Naive thymus-derived CD4-positive, alpha-beta T cell (primary cell): Measurements from ENCODE around the gene BMP7. TPM values are rescaled to one million over a fixed set of nuclear protein-coding genes. Genes with fewer than 3 reads are reported as not detected.

Source experiments
- ATAC-seq: fragments of 150-1000 bp; cut with Tn5 transposase; 2 replicates; pipeline ENCODE4 v1.10.0; 2021; ENCODE audit warnings: mild to moderate bottlenecking, moderate library complexity
- CTCF ChIA-PET: fragments of 350-600 bp; sonication (Branson Sonifier 250); formaldehyde crosslinking; loops from one replicate; lab custom pipeline; 2021; ENCODE audit warnings: antibody characterized with exemption; lab: Charles Lee
- POLR2A ChIA-PET: fragments of 350-600 bp; sonication (Branson Sonifier 250); formaldehyde crosslinking; loops from one replicate; lab custom pipeline; 2021; ENCODE audit warnings: antibody characterized with exemption, inconsistent platforms; lab: Charles Lee
- DNase-seq, 9 donors: peaks; one replicate each; pipeline versions ENCODE4 v3.0.0 to v3.0.0-alpha.2; 2020 to 2022; ENCODE audit warnings: mixed read lengths in 1 of 9
- H3K27ac ChIP-seq: one replicate; pipeline ENCODE4 v1.7.0; 2013; ENCODE audit warnings: mild to moderate bottlenecking, low read depth, low read length, moderate library complexity
- H3K27me3 ChIP-seq, 2 donors: one replicate each; pipeline ENCODE4 v1.7.0; 2013; ENCODE audit warnings: low read length in 2 of 2, mild to moderate bottlenecking in 2 of 2, moderate library complexity in 2 of 2; ENCODE audit not compliant: control insufficient read depth in 2 of 2, insufficient read depth in 2 of 2
- H3K36me3 ChIP-seq, 3 experiments: 1 replicate in 2 of 3; 2 replicates in 1 of 3; pipeline ENCODE4 v1.7.0; 2013; ENCODE audit warnings: low read length in 3 of 3, mild to moderate bottlenecking in 3 of 3, moderate library complexity in 1 of 3; ENCODE audit not compliant: insufficient read depth in 3 of 3, control insufficient read depth in 2 of 3
- H3K4me1 ChIP-seq, 2 donors: one replicate each; pipeline ENCODE4 v1.7.0; 2013; ENCODE audit warnings: low read length in 2 of 2, mild to moderate bottlenecking in 2 of 2, moderate library complexity in 1 of 2; ENCODE audit not compliant: control insufficient read depth in 2 of 2, insufficient read depth in 2 of 2
- H3K4me3 ChIP-seq: 2 replicates; pipeline ENCODE4 v1.7.0; 2013; ENCODE audit warnings: mild to moderate bottlenecking, low read length
- H3K9me3 ChIP-seq, 3 experiments: 1 replicate in 2 of 3; 2 replicates in 1 of 3; pipeline ENCODE4 v1.7.0; 2013; ENCODE audit warnings: low read length in 3 of 3; ENCODE audit not compliant: control insufficient read depth in 2 of 3
- H3K27ac Mint-ChIP-seq, 9 donors: one replicate each; pipeline ENCODE4 v1.8.0; 2020 to 2022; ENCODE audit warnings: mixed read lengths in 9 of 9, mild to moderate bottlenecking in 8 of 9, moderate library complexity in 5 of 9, inconsistent platforms in 2 of 9
- H3K27me3 Mint-ChIP-seq, 5 donors: one replicate each; pipeline ENCODE4 v1.8.0; 2021 to 2022; ENCODE audit warnings: mixed read lengths in 5 of 5, mild to moderate bottlenecking in 1 of 5
- H3K36me3 Mint-ChIP-seq, 5 donors: one replicate each; pipeline ENCODE4 v1.8.0; 2020 to 2022; ENCODE audit warnings: mixed read lengths in 5 of 5, mild to moderate bottlenecking in 3 of 5, inconsistent platforms in 1 of 5
- H3K4me1 Mint-ChIP-seq, 7 donors: one replicate each; pipeline ENCODE4 v1.8.0; 2020 to 2022; ENCODE audit warnings: mixed read lengths in 7 of 7, mild to moderate bottlenecking in 3 of 7, inconsistent platforms in 1 of 7
- H3K4me3 Mint-ChIP-seq, 10 donors: one replicate each; pipeline ENCODE4 v1.8.0; 2020 to 2022; ENCODE audit warnings: mild to moderate bottlenecking in 10 of 10, mixed read lengths in 10 of 10, moderate library complexity in 6 of 10, inconsistent platforms in 2 of 10
- H3K9me3 Mint-ChIP-seq, 11 donors: one replicate each; pipeline ENCODE4 v1.8.0; 2020 to 2022; ENCODE audit warnings: mixed read lengths in 11 of 11, mild to moderate bottlenecking in 4 of 11, inconsistent platforms in 1 of 11, moderate library complexity in 1 of 11
- intact Hi-C, 2 donors: fragments of 100-400 bp; cut with micrococcal nuclease; formaldehyde crosslinking; loops; one replicate each; pipeline ENCODE4 v1.15.1; 2023
- polyA plus RNA-seq, 2 donors: library from polyadenylated mRNA; unstranded; fragments of 300-500 nt; fragmentation: Illumina TruSeq; gene quantifications; one replicate each; pipeline ENCODE4 v1.2.3, GENCODE V29; 2021
- total RNA-seq, 6 experiments: library from RNA in 5 of 6; stranded (reverse) in 5 of 6; gene quantifications; 1 replicate in 5 of 6; 2 replicates in 1 of 6; pipeline ENCODE4 v1.2.3 and lab custom pipeline; 2021 to 2026

The BMP7 gene
- total and polyA plus RNA-seq, 7 experiments from 2014 or later: not detected

GRCh38 chr20:57288651-57289277, 22.3 kb upstream of the BMP7 start:
- H3K27me3 ChIP-seq: no peaks in the 10 kb centered on the region
- DNase-seq (no peak), ATAC-seq (no peak)
- H3K36me3 Mint-ChIP-seq: no peaks in the 10 kb centered on the region
- H3K36me3 ChIP-seq: no peaks in the 10 kb centered on the region
- no peak overlapping the region for H3K4me3 ChIP-seq
- H3K9me3 ChIP-seq: no peaks in the 10 kb centered on the region
- peaks cover 40 to 77% (median 57%) of the 10 kb centered on the region in 5 donors for H3K27me3 Mint-ChIP-seq
- no peaks in the 10 kb centered on the region for H3K4me1 ChIP-seq
- H3K27ac Mint-ChIP-seq: no peak overlapping the region
- CTCF ChIA-PET: no interaction called here
- H3K27ac ChIP-seq: no peak overlapping the region
- peaks cover 0 to 3% (median 0%) of the 10 kb centered on the region in 7 donors for H3K4me1 Mint-ChIP-seq
- H3K4me3 Mint-ChIP-seq: no peak overlapping the region
- peaks cover 0 to 2% (median 0%) of the 10 kb centered on the region in 11 donors for H3K9me3 Mint-ChIP-seq
- POLR2A ChIA-PET: no interaction called here
- intact Hi-C loops: no loop called here

DNA sequence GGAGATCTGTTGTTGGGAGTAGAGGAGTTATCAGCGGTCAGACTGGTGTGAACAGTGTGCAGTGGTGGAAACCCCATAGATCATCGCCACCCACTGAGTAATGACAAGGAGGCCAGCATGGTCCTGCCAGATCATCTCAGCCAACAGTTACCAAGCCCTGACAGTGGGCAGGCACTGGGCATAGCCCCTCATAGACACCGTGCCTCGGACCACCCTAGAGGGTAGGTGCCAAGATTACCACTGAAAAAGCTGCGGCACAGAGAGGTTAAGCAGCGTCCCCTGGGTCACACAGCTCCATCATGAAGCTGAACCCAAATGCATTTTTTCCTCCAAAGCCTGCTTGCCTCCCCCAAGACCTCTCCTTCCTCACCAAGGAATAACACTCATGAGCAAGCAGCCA, 21.5 kb upstream of the BMP7 start:
- intact Hi-C loops: no loop called here
- no peak overlapping the region for H3K4me3 ChIP-seq
- H3K27ac ChIP-seq: no peak overlapping the region
- ChIA-PET POLR2A (no interaction called here), CTCF (no interaction called here)
- H3K27me3 ChIP-seq: no peaks in the 10 kb centered on the region
- Mint-ChIP-seq H3K27me3 (peaks cover 45 to 82% (median 54%) of the 10 kb centered on the region in 5 donors), H3K27ac (no peak overlapping the region), H3K36me3 (no peaks in the 10 kb centered on the region), H3K4me1 (peaks cover 0 to 3% (median 0%) of the 10 kb centered on the region in 7 donors), H3K9me3 (peaks cover 0 to 2% (median 0%) of the 10 kb centered on the region in 11 donors), H3K4me3 (peak overlapping the region in 1 of 10 donors; percentile 7)
- H3K9me3 ChIP-seq: no peaks in the 10 kb centered on the region
- no peaks in the 10 kb centered on the region for H3K36me3 ChIP-seq
- no peaks in the 10 kb centered on the region for H3K4me1 ChIP-seq
- DNase-seq (no peak), ATAC-seq (no peak)

DNA sequence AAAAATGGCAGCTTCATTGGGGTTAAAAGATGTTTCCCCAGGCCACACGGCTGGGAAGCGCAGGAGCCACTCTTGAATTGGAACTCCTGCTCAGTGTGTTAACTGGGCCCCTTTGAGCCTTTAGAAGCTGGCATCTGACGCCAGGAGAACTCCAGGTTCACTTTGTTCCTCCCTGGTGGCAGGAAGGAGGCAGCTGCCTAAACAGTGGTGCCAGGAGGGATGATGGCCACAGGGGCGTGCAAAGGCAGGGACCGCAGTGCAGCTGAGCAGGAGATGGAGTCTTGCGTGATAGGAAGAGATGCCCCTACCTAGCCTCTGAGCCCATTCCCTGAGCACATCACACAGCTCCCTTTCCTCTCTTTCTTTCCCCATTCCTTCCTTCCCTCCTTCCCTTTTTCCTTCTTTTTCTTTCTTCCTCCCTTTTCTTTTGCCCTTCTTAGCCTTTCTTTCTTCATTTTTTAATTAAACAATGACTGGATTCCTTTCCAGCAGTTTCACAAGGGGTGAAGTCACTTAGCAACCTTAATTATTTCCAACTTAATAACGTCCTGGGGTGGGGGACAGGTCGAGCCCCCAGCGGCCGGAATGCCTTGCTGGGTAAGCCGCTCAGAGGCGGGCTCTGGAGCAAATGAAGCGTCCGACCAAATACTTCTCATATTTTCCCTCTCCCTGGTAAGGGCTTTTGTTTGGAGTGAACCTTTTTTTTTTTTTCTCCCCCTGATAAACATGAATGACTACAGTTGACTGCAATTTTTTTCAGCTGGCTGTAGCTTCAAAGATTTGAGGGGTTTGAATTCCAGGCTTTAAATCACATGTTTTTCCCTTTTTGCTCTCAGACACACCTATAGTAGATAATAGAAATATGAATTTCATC, 20.8 kb upstream of the BMP7 start:
- POLR2A ChIA-PET: no interaction called here
- Mint-ChIP-seq H3K9me3 (peaks cover 0 to 2% (median 0%) of the 10 kb centered on the region in 11 donors), H3K36me3 (no peaks in the 10 kb centered on the region), H3K27ac (no peak overlapping the region), H3K4me1 (peaks cover 0 to 3% (median 0%) of the 10 kb centered on the region in 7 donors), H3K27me3 (peaks cover 48 to 80% (median 58%) of the 10 kb centered on the region in 5 donors), H3K4me3 (no peak overlapping the region)
- no peaks in the 10 kb centered on the region for H3K9me3 ChIP-seq
- no peaks in the 10 kb centered on the region for H3K36me3 ChIP-seq
- no peak overlapping the region for H3K27ac ChIP-seq
- H3K27me3 ChIP-seq: no peaks in the 10 kb centered on the region
- ATAC-seq: no peak
- no peaks in the 10 kb centered on the region for H3K4me1 ChIP-seq
- intact Hi-C loops: no loop called here
- H3K4me3 ChIP-seq: no peak overlapping the region
- CTCF ChIA-PET: no interaction called here
- no peak for DNase-seq

GRCh38 chr20:57283860-57284259, 17.4 kb upstream of the BMP7 start:
- Mint-ChIP-seq H3K4me1 (peaks cover 0 to 3% (median 0%) of the 10 kb centered on the region in 7 donors), H3K27me3 (peaks cover 41 to 61% (median 49%) of the 10 kb centered on the region in 5 donors), H3K4me3 (no peak overlapping the region), H3K27ac (no peak overlapping the region), H3K36me3 (no peaks in the 10 kb centered on the region), H3K9me3 (no peaks in the 10 kb centered on the region)
- Histone ChIP-seq H3K4me3 (no peak overlapping the region), H3K36me3 (no peaks in the 10 kb centered on the region), H3K27ac (no peak overlapping the region), H3K4me1 (no peaks in the 10 kb centered on the region), H3K9me3 (no peaks in the 10 kb centered on the region), H3K27me3 (no peaks in the 10 kb centered on the region)
- intact Hi-C loops: no loop called here
- ChIA-PET POLR2A (no interaction called here), CTCF (no interaction called here)
- DNase-seq (no peak), ATAC-seq (no peak)

DNA sequence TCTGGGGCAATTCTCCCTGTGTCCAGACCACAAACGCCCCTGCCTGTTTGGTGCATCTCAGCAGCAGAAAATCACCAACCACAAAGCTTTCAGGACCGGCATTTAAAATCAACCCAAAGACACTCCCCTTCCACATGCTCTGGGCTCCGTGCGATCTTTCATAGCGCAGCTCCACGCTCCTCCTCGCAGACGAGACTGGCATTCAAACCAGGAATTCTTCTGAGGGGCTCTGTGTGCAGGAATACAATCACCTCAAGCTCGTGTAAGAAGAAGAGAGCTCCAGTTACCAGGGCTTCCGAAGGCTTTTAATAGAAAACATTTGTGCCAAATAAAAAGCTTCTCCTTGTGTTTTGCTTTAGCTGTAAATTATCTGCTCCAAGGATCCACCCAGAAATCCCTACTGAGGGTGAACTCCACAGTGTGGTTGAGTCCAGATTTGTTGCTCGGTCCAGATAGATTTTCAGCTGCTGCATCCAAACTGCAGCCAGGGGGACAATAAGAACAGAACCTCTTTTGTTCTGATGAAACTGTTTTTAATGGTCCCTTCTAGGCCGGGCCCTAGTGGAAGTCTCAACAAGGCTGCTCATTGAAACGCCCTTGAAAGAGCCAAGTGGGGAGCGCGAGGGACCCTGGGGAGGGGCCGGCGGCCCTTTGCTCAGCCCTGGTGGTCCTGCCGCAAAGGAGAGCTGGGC, 16.4 kb upstream of the BMP7 start:
- ATAC-seq: no peak

GRCh38 chr20:57281900-57282299, 15.5 kb upstream of the BMP7 start:
- DNase-seq (no peak), ATAC-seq (no peak)
- Histone ChIP-seq H3K4me3 (no peak overlapping the region), H3K27ac (no peak overlapping the region), H3K27me3 (no peaks in the 10 kb centered on the region), H3K36me3 (no peaks in the 10 kb centered on the region), H3K4me1 (no peaks in the 10 kb centered on the region), H3K9me3 (no peaks in the 10 kb centered on the region)
- Mint-ChIP-seq H3K27ac (no peak overlapping the region), H3K27me3 (peaks cover 26 to 47% (median 36%) of the 10 kb centered on the region in 5 donors), H3K36me3 (no peaks in the 10 kb centered on the region), H3K9me3 (no peaks in the 10 kb centered on the region), H3K4me1 (peaks cover 0 to 2% (median 0%) of the 10 kb centered on the region in 7 donors), H3K4me3 (no peak overlapping the region)
- ChIA-PET CTCF (no interaction called here), POLR2A (no interaction called here)
- intact Hi-C loops: no loop called here

More for the DNA sequence above, 16.4 kb upstream of the BMP7 start:
- no peak overlapping the region for H3K27ac Mint-ChIP-seq
- Histone ChIP-seq H3K9me3 (no peaks in the 10 kb centered on the region), H3K4me3 (no peak overlapping the region), H3K4me1 (no peaks in the 10 kb centered on the region), H3K36me3 (no peaks in the 10 kb centered on the region), H3K27me3 (no peaks in the 10 kb centered on the region), H3K27ac (no peak overlapping the region)
- peaks cover 0 to 2% (median 0%) of the 10 kb centered on the region in 7 donors for H3K4me1 Mint-ChIP-seq
- no peak overlapping the region for H3K4me3 Mint-ChIP-seq
- H3K9me3 Mint-ChIP-seq: no peaks in the 10 kb centered on the region
- POLR2A ChIA-PET: no interaction called here
- intact Hi-C loops: no loop called here
- DNase-seq: no peak
- no peaks in the 10 kb centered on the region for H3K36me3 Mint-ChIP-seq
- H3K27me3 Mint-ChIP-seq: peaks cover 34 to 50% (median 43%) of the 10 kb centered on the region in 5 donors
- CTCF ChIA-PET: no interaction called here
